T-helper 22 cell (primary cell): Measurements from ENCODE around the gene CDK3.
A peak's percentile ranks its signal among the peaks of the same experiment; 100 is the strongest.

ENCODE experiments used
- DNase-seq: peaks from one replicate; pipeline ENCODE4 v3.0.0-alpha.2; 2020; ENCODE audit warnings: low read depth

The CDK3 gene

DNA sequence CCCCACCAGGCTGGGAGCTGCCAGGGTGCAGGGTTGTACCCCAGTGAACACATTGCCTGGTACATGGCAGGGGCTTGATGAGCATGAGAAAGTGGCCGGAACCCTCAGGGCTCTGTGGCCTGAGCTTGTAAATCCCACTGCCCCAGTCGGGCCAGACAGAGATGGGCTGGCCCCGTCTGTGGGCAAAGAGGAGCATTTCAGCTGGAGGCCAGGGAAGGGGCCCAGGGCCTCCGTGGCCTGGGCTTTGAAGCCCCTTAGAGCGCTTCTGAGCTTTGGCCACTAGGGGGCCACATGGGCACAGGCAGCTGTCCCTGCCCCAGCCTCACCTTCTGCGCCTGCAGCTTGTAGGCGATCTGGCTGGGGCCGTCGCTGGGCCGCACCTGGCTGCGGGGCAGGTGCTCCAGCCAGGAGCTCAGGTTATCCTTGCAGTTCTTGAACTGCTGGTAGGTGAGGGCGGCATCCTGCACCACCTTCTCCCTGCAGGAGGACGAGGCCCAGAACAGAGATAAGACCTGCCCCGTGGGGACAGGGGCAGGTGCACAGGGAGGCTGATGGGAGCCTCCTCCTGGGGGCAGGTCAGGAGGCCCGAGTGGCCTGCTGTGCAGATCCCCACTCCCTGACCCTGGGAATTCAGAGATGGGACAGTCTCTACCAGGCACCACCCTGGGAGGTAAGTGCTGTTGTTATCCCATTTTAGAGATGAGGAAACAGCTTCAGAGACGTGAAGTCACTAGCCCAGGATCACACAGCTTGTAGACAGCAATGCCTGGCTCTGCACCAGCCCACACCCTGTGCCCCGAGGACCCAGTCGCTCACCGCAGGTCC lies 13.7 kb downstream of the CDK3 start:
- peak; percentile 44 for DNase-seq

DNA sequence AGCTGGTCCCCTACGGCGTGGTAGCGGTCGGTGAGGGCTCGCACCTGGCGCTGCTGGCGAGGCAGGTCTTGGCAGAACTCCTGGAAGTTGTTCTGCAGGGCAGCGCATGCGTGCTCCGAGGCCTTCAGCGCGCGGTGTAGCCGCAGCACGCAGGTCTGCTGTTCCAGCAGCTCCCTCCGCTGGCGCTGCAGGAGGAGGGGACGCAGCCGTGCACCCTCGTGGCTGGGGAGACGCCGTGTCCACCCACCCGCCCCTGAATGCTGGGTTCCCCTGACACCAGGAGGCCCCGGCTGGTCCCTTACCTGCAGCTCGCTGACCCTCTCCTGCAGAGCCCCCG lies 14.2 kb downstream of the CDK3 start:
- no peak for DNase-seq

DNA sequence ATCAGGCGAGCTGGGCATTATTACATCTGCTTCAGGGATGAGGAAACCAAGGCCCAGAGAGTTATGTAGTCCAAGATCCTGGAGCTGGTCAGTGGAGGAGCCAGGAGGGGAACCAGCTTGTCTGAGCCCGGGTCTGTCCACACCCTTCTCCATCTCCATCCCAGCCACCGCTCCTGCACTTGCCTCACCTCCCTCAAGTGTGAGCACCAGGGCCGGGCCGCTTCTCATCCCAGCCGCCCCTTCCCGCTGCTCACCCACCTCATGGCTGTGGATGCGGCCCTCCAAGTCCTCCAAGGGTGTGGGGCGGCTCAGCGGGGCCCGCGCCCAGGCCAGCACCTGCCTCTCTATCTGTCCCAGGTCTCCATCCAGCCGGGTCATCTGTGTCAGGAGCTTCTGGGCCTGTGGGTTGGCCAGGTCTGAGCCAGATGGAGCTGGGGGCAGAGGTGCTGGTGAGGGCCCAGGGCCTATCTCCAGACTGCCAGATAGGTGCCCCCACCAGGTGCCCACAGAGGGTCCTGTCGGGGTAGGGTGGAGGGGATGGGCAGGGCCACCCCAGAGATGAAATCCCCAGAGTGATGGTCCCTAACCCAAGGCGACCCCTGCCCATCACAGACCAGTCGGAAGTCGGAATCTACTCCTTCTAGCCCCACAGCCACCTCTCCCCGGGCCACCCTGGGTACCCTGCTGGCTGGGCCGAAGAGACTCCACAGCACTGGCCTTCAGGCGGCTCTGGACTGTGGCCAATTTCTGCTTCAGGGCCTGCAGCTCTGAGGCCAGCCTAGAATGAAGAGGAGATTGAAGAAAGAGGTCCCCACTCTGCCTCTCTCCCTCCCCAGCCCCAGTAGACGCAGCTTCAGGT lies 17.1 kb downstream of the CDK3 start:
- DNase-seq: no peak

DNA sequence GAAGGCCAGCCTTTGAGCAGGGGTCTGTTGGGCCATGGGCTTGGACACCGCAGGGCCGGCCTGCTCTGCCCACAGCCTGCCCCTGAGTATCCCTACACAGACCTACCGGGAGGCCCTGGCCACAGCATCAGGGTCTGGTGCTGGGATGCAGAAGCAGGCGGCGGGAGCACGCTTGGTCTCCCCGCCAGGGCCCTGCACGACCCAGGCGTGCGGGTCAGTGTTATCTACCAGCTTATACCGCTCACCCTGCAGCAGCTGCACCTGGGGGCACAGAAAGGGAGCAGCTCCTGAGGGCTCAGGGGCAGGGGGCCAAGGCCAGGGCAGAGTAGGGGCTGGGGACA lies 17.7 kb downstream of the CDK3 start:
- DNase-seq: no peak

DNA sequence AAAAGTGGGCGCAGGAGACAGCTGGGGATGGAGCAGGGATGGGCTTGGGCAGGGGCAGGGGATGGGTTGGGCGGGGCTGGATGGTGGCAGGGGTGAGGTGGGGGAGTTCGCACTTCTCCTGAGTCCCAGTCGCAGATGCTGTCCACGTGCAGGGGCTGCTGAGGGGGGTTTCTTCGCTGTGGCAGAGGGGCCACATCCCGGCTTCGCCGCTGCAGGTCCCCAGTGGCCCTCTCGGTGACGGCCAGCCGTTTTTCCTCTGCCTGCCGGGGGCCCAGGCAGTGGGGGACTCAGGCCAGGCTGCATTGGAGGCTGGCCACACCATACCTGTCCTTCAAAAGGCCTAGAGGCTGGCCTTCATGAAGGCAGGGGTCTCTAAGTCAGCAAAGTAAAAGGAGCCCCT lies 18.1 kb downstream of the CDK3 start:
- DNase-seq: no peak

DNA sequence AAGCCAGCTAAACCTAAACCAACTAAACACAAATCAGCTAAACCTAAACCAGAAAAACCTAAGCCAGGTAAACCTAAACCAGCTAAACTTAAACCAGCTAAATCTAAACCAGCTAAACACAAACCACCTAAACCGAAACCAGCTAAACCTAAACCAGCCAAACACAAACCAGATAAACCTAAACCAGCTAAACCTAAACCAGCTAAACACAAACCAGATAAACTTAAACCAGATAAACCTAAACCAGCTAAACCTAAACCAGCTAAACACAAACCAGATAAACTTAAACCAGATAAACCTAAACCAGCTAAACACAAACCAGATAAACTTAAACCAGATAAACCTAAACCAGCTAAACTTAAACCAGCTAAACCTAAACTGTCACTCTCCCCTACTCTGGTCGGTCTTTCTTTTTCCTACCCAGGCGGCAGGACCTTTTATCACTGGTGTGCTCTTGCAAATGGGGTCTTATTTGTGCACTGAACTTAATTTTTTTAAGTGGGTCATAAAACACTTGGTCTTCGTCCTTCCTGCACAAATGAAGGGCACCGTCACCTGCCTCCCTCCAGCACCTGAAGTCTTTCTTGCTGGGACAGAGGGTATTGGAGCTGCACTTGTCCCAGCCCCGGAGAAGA lies 19.3 kb downstream of the CDK3 start:
- no peak for DNase-seq

DNA sequence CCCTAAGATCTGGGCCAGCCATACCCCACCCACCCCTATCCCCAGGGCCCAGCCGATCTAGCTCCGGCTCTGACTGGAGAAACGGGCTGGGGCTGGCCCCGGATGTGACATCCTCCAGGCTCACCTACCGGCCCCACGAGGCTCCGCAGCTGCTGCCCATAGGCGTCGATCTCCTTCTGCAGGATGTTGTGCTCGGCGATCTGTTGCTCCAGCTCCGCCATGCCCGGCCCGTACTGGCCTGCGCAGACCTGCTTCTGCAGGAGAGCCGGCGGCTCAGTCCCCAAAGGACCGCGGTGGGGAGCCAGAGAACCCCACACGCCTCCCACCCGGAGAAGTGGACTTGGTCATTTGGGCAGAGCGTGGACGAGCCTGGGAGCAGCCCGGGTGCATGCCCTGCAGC lies 21.6 kb downstream of the CDK3 start:
- DNase-seq: no peak

DNA sequence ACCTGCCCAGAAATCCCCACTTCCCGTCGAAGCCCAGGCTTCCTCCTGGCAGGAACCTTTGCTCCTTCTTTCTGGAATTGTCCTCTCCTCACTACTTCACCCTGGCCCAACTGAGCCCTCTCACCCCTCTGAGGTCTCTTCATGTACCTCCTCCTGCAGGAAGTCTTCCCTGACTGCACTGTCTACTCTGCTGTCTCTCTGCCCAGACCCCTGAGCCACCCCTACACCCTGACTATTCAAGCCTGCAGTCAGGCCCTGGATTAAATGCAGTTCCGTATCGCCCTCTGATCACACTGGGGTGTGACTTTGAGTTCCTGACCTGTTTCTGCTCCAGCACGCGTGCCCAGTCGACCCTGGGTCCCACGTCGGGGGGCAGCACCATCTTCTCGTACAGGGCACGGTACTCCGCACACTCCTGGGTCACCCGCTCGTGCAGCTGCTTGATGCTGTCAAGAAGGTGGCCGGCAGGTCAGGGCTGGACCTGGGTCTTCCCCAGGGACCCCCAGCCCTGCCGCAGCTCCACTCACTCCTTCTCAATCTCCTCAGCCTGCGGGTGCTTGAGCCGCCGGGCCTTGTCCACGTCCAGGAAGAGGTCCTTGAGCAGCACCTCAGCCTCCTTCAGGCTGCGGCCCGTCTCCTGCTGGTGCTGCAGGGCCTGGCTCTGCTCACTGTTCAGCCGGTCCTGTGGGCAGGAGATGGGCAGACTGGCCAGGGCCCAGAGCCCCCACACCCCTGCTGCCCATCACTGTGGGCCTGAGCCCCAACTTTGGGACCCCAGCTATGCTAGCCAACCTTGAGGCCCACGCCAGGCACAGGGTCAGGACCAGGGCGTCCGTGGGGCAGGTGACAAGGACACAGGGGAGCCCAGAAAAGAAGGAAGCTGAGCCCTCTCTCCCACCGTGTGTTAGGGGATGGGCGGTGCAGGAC lies 22.6 kb downstream of the CDK3 start:
- DNase-seq: no peak

DNA sequence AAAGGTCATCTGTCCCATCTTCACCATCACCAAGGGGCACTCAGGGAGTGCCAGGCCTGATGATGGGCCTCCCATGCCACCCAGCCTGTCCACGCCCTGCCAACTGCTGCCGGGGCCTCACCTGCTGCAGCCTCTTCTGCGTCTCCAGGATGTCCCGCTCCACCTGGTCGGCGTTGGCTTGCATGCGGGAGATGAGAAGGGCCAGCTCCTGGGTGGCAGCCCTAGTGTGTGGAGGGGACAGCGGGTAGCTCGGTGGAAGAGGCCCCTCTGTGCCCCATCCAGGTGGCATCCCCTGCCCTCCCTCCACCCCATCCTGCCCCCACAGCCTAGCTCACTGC lies 23.2 kb downstream of the CDK3 start:
- DNase-seq: no peak

DNA sequence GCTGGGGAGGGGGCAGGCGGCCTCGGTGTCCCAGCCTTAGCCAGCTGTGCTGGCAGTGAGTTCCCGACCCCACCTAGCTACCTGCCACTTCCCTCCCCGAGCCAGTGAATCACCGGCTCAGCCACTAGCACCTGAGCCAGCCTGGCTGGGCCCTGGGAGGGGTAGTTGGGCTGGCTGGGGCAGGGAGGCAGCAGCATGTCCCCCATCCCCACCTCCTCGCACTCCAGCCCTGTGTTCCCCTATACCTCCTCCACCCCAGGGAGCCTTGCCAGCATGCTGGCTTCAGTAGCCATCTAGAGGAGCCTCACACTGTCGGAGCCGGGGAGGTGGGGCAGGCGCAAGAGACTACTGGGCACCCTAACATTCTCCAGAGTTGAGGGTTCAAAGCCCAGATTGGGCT lies 23.7 kb downstream of the CDK3 start:
- DNase-seq: no peak

DNA sequence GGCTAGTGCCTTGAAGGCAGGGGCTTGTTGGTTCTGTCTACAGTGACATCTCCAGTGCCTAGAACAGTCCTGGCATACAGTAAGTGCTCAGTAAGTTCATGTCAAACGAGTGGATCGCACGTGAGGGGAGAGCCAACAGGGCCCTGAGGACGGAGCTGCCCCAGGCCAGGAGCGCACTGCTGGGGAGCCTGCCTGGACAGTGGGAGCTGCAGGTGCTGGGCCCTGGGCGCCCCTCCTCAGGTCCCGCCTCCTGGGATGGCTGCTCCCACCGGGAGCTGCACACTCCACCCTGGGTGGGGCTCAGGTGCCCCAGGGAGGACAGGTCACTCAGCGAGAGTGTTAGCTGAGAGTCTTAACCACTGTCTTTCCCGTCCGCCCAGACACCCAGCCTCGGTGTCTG lies 24.6 kb downstream of the CDK3 start:
- no peak for DNase-seq

DNA sequence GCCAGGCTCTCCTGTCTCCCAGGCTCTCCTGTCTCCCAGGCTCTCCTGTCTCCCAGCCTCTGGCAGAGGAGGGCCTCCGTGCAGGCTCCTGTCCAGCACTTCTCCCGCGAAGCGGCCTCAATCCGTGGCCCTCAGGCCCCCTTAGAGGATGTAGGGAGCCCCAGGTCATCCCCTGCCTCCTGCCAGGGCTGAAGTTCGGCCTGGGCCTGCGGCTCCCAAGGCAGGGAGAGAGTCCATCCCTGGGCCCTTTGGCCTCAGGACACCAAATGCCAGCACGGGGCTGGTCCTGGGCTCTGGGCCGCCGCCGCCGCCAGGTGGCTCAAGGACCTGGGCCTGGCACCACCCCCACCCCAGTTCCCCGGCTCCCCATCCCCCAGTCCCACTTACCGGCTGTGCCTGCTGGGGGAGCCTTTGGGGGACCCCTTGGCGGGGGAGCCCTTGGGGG lies 26.1 kb downstream of the CDK3 start:
- DNase-seq: no peak

DNA sequence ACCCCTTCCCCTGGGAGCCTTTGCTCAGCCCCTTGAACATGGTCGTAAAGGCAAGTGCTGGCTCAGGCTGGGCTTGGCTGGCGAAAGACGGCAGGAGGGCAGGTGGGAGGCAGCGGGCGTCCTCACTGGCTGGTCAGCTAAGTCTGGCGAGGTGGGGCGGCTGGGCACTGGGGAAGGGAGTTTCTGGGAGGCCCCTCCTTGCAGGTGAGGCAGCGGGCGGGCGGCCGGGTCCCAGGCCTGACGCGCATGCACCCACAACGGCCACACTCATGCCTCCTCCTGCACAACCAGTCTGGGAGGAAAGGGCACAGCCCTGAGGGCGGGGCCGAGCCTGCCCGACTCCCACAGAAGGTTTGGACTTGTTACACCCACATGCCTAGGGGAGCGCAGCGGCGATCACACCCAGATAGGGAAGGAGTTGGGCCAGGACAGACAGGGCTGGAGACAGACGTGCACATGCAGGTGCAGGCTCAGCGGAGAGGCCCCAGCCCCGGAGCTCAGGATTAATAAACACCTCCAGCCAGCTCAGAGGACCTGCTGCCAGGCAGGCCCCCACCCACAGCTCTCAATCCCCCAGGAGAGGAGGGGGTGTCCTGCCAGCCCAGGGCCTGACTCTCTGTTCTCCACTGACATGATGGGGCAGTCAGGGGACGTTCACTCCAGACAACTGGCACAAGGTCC lies 26.6 kb downstream of the CDK3 start, which contains the start of gene EVPL:
TSS of gene EVPL (minus strand) at position 148 of the 681 bp plus-strand sequence. CDS start at position 40, 108 bp downstream.
- DNase-seq: no peak

DNA sequence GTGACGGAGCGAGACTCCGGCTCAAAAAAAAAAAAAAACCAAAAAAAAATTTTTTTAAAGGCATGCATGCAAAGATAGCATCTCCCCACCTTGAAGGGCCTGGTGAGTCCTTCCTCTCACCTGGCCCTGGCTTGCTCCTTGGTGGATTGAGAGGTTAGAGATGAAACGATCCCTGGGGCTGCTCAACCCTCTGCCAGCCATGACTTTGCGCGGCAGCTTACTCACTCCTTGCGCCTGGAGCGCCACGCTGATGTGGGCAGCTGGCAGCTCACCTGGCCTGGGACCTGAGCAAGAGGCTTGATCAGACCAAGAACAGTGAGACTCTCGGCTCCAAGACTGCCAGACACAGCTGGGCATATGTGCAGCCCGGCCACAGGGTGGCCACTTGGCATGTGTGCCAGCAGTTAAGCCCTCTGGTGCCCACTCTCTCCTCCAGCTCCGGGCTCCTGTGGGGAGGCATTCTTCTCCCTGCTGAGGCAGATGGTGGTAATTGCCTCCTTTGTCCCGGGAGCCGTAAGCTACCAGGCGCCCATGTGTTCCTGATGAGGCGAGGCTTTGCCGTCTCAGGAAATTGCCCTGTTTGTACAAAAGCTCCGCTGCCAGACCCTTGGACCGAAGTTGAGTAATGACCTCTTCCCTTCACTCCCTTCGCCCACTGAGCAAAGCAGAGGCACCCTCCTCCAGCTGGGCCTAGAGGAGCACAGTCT lies 31.6 kb downstream of the CDK3 start:
- no peak for DNase-seq

DNA sequence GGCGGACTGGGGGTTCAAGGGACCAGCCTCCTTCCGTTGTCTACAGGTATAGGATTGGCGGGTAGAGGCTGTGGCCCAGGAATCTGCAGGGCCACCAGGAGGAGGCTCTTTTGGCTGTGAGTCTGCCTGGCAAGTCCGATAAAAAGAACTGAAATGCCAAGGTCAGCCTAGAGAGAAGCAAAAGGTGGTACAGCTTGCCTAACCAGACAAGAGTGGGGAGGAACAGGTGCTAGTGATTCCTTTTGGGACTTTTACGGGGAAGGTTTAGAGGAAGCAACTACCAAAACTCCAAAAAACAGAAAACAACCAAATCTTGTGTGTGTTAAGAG lies 32.1 kb downstream of the CDK3 start:
- no peak for DNase-seq

DNA sequence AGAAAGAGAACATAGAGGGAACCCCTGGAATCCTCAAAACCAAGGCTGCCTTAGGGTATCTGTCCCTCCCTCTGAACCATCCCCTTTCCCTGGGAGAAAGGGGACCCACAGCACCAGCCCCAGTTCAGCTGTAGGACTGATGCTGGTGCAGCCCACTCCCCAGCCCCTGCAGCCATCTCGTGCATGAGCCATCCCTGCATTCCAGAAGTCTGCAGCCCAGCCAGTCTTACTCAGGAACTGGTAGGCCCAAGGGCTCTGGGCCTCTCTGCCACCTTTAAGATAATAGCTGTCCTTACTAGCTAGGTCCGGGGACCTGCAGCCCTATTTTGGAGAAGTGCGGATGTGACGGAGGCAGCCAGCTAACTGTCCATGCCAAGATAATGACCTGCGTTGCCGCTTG lies 32.5 kb downstream of the CDK3 start:
- no peak for DNase-seq

DNA sequence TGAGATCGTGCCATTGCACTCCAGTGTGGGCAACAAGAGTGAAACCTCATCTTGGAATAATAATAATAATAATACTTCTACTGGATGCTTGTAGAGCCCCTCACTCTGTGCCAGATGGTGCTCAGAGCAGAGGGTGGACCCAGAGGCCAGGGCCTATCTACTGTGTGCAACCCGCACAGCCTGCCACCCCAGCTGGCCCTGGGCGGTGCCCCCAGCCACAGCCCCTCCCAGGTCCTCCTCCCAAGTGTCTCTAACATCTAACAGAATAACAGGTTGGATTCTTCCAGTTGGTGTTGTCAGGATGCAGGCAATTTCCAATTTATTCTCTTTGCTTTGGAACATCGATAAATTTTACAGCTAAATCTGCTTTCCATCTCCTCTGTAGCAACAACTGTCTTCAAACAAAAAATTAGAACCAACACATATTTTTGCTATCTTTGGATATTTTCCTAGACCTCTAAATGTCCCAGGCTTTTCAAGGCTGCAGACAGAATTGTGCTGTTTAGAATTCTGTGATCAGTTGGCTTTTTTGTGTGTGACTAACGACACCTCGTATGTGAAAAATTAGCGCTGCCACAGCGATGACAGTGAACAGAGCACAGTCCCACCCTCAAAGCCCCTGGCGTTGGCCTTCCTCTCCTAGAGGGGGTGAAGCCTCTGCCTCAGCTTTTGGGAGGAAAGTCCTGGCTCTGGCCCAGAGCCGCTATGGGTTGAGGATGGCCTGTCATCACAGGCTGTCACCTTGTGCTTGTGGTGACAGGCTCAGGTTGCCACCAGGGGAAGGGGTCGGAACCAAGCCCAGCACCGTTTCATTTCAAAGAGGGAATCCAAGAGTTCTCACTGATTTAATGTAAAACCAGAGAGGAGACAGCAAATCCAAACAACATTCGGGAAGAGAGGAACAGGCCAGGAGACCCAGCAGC lies 34.0 kb downstream of the CDK3 start:
- DNase-seq: no peak

DNA sequence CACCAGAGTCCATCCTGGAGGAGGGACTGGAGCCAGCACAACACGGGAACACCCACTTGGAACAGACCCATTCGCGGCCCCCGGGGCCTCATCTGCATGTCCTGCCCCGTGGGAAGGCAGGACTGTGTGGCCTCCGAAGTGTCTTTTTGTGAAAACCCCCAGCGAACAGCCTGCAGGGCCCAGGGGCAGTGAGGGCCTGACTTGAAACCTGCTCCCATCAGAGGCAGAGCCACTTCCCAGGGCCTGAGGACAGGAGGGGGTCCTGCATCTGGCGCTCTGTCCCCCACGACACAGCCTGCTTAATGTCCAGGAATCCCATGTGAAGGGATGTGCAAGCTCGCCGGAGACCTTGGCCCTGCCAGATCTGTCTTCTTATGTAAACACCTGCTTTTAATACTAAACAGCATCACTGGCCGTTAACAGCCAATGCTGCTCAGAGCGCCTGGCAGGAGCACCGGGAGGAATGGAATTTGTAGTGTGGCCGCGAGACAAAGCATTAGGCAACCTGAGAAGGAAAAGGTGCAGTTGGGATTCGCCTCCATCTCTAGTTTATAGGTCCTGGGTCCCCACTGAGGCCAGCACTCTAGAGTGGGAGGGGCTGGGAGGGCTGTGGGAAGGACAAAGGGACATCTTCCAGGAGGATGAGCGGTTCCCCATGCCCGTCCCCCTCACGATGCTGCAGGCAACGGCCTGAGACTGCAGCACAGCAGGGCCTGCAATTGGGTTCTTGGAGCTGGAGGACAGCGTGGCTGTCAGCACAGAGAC lies 36.0 kb downstream of the CDK3 start:
- DNase-seq: no peak

DNA sequence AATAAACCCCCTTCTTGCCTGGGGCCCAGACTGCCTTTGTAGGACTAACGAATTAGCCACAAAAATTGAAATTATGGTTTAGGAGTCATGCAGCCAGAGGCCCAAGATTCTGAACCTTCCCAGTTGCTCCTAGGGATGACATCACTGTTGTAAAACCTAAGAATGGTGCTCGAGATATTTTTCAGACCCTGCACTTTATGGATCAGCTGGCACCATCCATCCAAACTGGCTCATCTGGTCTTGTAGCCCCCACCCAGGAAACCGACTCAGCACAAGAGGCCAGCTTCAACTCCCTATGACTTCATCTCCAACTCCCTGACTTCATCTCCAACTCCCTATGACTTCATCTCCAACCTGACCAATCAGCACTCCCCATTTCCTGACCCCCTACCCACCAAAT lies 37.4 kb downstream of the CDK3 start:
- no peak for DNase-seq
